SK-N-SH (cell line): Measurements from ENCODE around the gene HINFP.

Experiments
- CHD2 ChIP-seq: fragments of 150-350 bp; IDR thresholded peaks from 2 replicates; pipeline ENCODE4 v1.6.1; 2018; ENCODE audit warnings: low read length; ENCODE audit not compliant: partially characterized antibody
- EP300 ChIP-seq, 2 experiments: IDR thresholded peaks; 2 replicates each; pipeline versions ENCODE4 v1.4.0 to v1.6.1; 2012; ENCODE audit warnings: borderline replicate concordance in 1 of 2, low read depth in 1 of 2, low read length in 1 of 2
- EZH2phosphoT487 ChIP-seq: fragments of 200-600 bp; sonication (generic); IDR thresholded peaks from 2 replicates; pipeline ENCODE4 v1.6.1; 2017; ENCODE audit warnings: low read depth, mixed run types, mild to moderate bottlenecking, antibody characterized with exemption, moderate library complexity, borderline replicate concordance
- FOSL2 ChIP-seq: IDR thresholded peaks from 2 replicates; pipeline ENCODE4 v1.4.0; 2012; ENCODE audit warnings: low read depth, mild to moderate bottlenecking, moderate library complexity, borderline replicate concordance
- FOXM1 ChIP-seq: IDR thresholded peaks from 2 replicates; pipeline ENCODE4 v1.4.0; 2012; ENCODE audit warnings: low read depth, mild to moderate bottlenecking
- POLR2AphosphoS5 ChIP-seq: IDR thresholded peaks from 2 replicates; pipeline ENCODE4 v1.6.1; 2012; ENCODE audit warnings: low read depth, low read length
- RAD21 ChIP-seq: IDR thresholded peaks from 2 replicates; pipeline ENCODE4 v1.6.1; 2012; ENCODE audit warnings: mild to moderate bottlenecking, low read length
- TAF1 ChIP-seq: IDR thresholded peaks from 2 replicates; pipeline ENCODE4 v1.6.1; 2012; ENCODE audit warnings: low read depth, mild to moderate bottlenecking, low read length, moderate library complexity, borderline replicate concordance
- TCF12 ChIP-seq: IDR thresholded peaks from 2 replicates; pipeline ENCODE4 v1.4.0; 2012
- USF1 ChIP-seq: IDR thresholded peaks from 2 replicates; pipeline ENCODE4 v1.4.0; 2012; ENCODE audit warnings: low read depth, borderline replicate concordance
- TF ChIP-seq, protein P1 (sequence below): fragments of 200-600 bp; sonication (generic); IDR thresholded peaks from 2 replicates; pipeline ENCODE4 v1.6.1; 2017; ENCODE audit warnings: antibody characterized with exemption, mild to moderate bottlenecking, moderate library complexity

GRCh38 chr11:119152604-119153003 lies 31.2 kb downstream of the HINFP start:
- TF ChIP-seq RAD21 (no peak), POLR2AphosphoS5 (no peak), FOXM1 (no peak), USF1 (no peak), EZH2phosphoT487 (no peak), CHD2 (no peak), TCF12 (no peak), TAF1 (no peak), EP300 (IDR thresholded peaks at IDR 0.05; ENCODE audit: borderline replicate concordance in 1 of 2, low read depth in 1 of 2, low read length in 1 of 2) (no peak), FOSL2 (no peak)
- TF ChIP-seq, protein P1, sequence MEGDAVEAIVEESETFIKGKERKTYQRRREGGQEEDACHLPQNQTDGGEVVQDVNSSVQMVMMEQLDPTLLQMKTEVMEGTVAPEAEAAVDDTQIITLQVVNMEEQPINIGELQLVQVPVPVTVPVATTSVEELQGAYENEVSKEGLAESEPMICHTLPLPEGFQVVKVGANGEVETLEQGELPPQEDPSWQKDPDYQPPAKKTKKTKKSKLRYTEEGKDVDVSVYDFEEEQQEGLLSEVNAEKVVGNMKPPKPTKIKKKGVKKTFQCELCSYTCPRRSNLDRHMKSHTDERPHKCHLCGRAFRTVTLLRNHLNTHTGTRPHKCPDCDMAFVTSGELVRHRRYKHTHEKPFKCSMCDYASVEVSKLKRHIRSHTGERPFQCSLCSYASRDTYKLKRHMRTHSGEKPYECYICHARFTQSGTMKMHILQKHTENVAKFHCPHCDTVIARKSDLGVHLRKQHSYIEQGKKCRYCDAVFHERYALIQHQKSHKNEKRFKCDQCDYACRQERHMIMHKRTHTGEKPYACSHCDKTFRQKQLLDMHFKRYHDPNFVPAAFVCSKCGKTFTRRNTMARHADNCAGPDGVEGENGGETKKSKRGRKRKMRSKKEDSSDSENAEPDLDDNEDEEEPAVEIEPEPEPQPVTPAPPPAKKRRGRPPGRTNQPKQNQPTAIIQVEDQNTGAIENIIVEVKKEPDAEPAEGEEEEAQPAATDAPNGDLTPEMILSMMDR = no peak
